CD14-positive monocyte (primary cell): ENCODE measurements around the gene C20orf141. TPM values are rescaled to one million over a fixed set of nuclear protein-coding genes. Genes with fewer than 3 reads are reported as not detected.

ENCODE experiments used
- DNase-seq, 3 donors: peaks; one replicate each; pipeline ENCODE4 v3.0.0-alpha.2; 2011 to 2022
- H2AFZ ChIP-seq: 2 replicates; pipeline ENCODE4 v1.6.0; 2012; ENCODE audit warnings: mild to moderate bottlenecking, low read depth, low read length, inconsistent platforms; ENCODE audit not compliant: insufficient read depth, poor library complexity, severe bottlenecking
- H3K27ac ChIP-seq, 2 donors: 1 replicate in 1 of 2; 2 replicates in 1 of 2; pipeline ENCODE4 v1.5.1; 2012 to 2013; ENCODE audit warnings: low read length in 2 of 2, control low read depth in 1 of 2, inconsistent platforms in 1 of 2, low read depth in 1 of 2, mild to moderate bottlenecking in 1 of 2
- H3K27me3 ChIP-seq, 2 donors: one replicate each; pipeline versions ENCODE4 v1.6.0 to v1.6.1; 2011 to 2013; ENCODE audit warnings: low read length in 2 of 2; ENCODE audit not compliant: control insufficient read depth in 2 of 2, insufficient read depth in 2 of 2
- H3K36me3 ChIP-seq, 2 donors: replicated peaks in 1 of 2; 1 replicate in 1 of 2; 2 replicates in 1 of 2; pipeline versions ENCODE4 v1.5.1 to v1.6.1; 2012 to 2013; ENCODE audit warnings: low read length in 2 of 2, control low read depth in 1 of 2, inconsistent platforms in 1 of 2, mild to moderate bottlenecking in 1 of 2; ENCODE audit not compliant: insufficient read depth in 2 of 2, control insufficient read depth in 1 of 2
- H3K4me1 ChIP-seq, 2 donors: 1 replicate in 1 of 2; 2 replicates in 1 of 2; pipeline versions ENCODE4 v1.5.1 to v1.6.1; 2012 to 2013; ENCODE audit warnings: low read length in 2 of 2, control low read depth in 1 of 2, inconsistent platforms in 1 of 2, mild to moderate bottlenecking in 1 of 2, moderate library complexity in 1 of 2; ENCODE audit not compliant: insufficient read depth in 2 of 2, control insufficient read depth in 1 of 2
- H3K4me2 ChIP-seq: replicated peaks from 2 replicates; pipeline ENCODE3; 2012; ENCODE audit warnings: low read length, moderate library complexity, mild to moderate bottlenecking; ENCODE audit not compliant: poor library complexity, severe bottlenecking; ENCODE audit errors: extremely low read depth
- H3K4me3 ChIP-seq, 3 experiments: fragments of 200-600 bp in 1 of 3; sonication (generic) in 1 of 3; replicated peaks in 1 of 3; 1 replicate in 2 of 3; 2 replicates in 1 of 3; pipeline ENCODE4 v1.5.1; 2011 to 2013; ENCODE audit warnings: low read length in 3 of 3, mild to moderate bottlenecking in 3 of 3, control low read depth in 2 of 3, low read depth in 2 of 3, inconsistent platforms in 1 of 3, moderate library complexity in 1 of 3
- H3K79me2 ChIP-seq: 2 replicates; pipeline ENCODE4 v1.6.0; 2012; ENCODE audit warnings: mild to moderate bottlenecking, control low read depth, inconsistent platforms, low read length, moderate library complexity; ENCODE audit not compliant: insufficient read depth
- H3K9ac ChIP-seq: 2 replicates; pipeline ENCODE4 v1.6.0; 2017; ENCODE audit warnings: low read length, mild to moderate bottlenecking; ENCODE audit not compliant: insufficient read depth, poor library complexity, severe bottlenecking
- H3K9me3 ChIP-seq, 2 donors: replicated peaks in 1 of 2; 1 replicate in 1 of 2; 2 replicates in 1 of 2; pipeline versions ENCODE4 v1.5.1 to v1.6.1; 2012 to 2013; ENCODE audit warnings: low read length in 2 of 2, control low read depth in 1 of 2; ENCODE audit not compliant: control insufficient read depth in 1 of 2, insufficient read depth in 1 of 2
- H4K20me1 ChIP-seq: 2 replicates; pipeline ENCODE4 v1.6.0; 2012; ENCODE audit warnings: mild to moderate bottlenecking, low read length, control low read depth, moderate library complexity; ENCODE audit not compliant: insufficient read depth
- H3K27ac Mint-ChIP-seq, 7 donors: one replicate each; pipeline ENCODE4 v1.8.0; 2020; ENCODE audit warnings: mild to moderate bottlenecking in 7 of 7, mixed read lengths in 7 of 7, moderate library complexity in 6 of 7, inconsistent platforms in 2 of 7
- H3K27me3 Mint-ChIP-seq, 3 donors: one replicate each; pipeline ENCODE4 v1.8.0; 2021 to 2022; ENCODE audit warnings: low read depth in 3 of 3, mild to moderate bottlenecking in 3 of 3, mixed read lengths in 3 of 3, moderate library complexity in 3 of 3, inconsistent platforms in 1 of 3
- H3K36me3 Mint-ChIP-seq, 2 donors: one replicate each; pipeline ENCODE4 v1.8.0; 2020; ENCODE audit warnings: mixed read lengths in 2 of 2, inconsistent platforms in 1 of 2, mild to moderate bottlenecking in 1 of 2
- H3K4me1 Mint-ChIP-seq: one replicate; pipeline ENCODE4 v1.8.0; 2020; ENCODE audit warnings: mild to moderate bottlenecking, mixed read lengths
- H3K4me3 Mint-ChIP-seq, 2 donors: one replicate each; pipeline ENCODE4 v1.8.0; 2020; ENCODE audit warnings: mild to moderate bottlenecking in 2 of 2, mixed read lengths in 2 of 2, moderate library complexity in 1 of 2
- H3K9me3 Mint-ChIP-seq, 7 donors: one replicate each; pipeline ENCODE4 v1.8.0; 2020 to 2022; ENCODE audit warnings: mixed read lengths in 7 of 7, mild to moderate bottlenecking in 6 of 7, moderate library complexity in 6 of 7, inconsistent platforms in 2 of 7
- CTCF ChIP-seq: fragments of 200-600 bp; IDR thresholded peaks from one replicate; pipeline ENCODE4 v1.8.0; 2022; ENCODE audit warnings: antibody characterized with exemption, mild to moderate bottlenecking
- WGBS: methylation state at CpG from one replicate; pipeline ENCODE4 v1.1.5; 2013; ENCODE audit warnings: missing lambda C conversion rate; ENCODE audit not compliant: insufficient coverage; 5-methylcytosine and 5-hydroxymethylcytosine counted together
- intact Hi-C, 2 donors: fragments of 100-400 bp; cut with micrococcal nuclease; formaldehyde crosslinking; loops; one replicate each; pipeline versions ENCODE4 v1.15.0 to v1.15.1; 2023
- polyA plus RNA-seq, 3 donors: library from polyadenylated mRNA; depleted of rRNA in 1 of 3; unstranded in 2 of 3; stranded (reverse) in 1 of 3; fragments of 300-500 nt in 2 of 3; fragments of >200 nt in 1 of 3; fragmentation: Illumina TruSeq in 2 of 3; gene quantifications; 1 replicate in 2 of 3; 2 replicates in 1 of 3; pipeline ENCODE4 v1.2.3, GENCODE V29; 2012 to 2021

Gene C20orf141
- polyA plus RNA-seq, 3 donors, result not detected

DNA sequence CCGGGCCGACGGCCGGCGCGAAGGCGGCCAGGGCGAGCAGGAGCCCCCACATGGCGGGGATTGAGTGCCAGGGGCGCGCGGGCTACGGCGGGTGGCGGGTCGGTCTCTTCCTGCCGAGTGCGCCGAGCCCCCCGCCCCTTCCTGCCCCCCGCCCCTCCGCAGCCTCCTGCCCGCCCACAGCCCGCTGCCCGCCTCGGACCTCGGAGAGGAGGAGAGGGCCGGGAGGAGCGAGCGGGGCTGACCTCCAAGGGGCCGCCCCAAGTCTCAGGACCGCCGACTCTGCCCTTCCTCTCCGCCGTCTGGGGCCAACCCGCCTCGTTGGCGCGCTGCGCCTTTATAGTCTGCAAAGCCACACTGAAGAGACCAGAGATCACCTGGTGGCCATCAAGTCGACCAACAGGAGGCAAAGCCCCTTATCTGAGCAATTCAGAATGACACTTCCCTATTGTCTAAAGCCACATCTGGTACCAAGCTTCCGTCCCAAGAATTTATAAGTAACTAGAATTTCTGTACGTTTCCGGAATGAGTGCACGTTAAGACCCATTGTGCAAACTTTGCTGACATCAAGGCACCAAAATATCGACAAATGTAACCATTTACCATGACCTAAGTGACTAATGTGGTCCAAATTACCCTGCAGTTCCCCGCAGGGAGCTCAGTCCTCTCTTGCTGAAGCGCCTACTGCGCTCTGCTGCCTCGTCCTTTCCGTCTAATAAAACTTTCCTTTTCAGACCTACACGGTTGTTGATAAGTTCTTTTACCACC, 14.1 kb upstream of the C20orf141 start, which contains the start of gene CPXM1:
TSS of gene CPXM1 (minus strand) at position 107 of the 765 bp plus-strand sequence. CDS start at position 52, 55 bp downstream.
- Mint-ChIP-seq H3K4me1 (peaks cover 29% of the 10 kb centered on the region), H3K9me3 (peaks cover 0 to 10% (median 5%) of the 10 kb centered on the region in 7 donors), H3K27me3 (peaks cover 51 to 62% (median 55%) of the 10 kb centered on the region in 3 donors), H3K4me3 (peak within 1 kb of the TSS; percentile 85 to 100), H3K27ac (peak within 1 kb of the TSS in 6 of 7 donors; percentile 32 to 86 (median 70)), H3K36me3 (peaks cover 3 to 8% of the 10 kb centered on the region in 2 donors)
- Histone ChIP-seq H3K9me3 (no peaks in the 10 kb centered on the region), H3K4me2 (peak within 1 kb of the TSS; percentile 85), H3K9ac (peak within 1 kb of the TSS; percentile 36), H3K79me2 (no peaks in the 10 kb centered on the region), H3K4me3 (peak within 1 kb of the TSS; percentile 35 to 77 (median 36)), H3K4me1 (peaks cover 23 to 26% of the 10 kb centered on the region in 2 donors), H3K27me3 (peaks cover 20 to 60% of the 10 kb centered on the region in 2 donors), H4K20me1 (no peaks in the 10 kb centered on the region), H3K27ac (no peak within 1 kb of the TSS), H3K36me3 (no peaks in the 10 kb centered on the region), H2AFZ (peak within 1 kb of the TSS; percentile 83)
- intact Hi-C loops, result no loop called here
- WGBS, result under 1% methylated on average over 39 of the region's 52 CpGs
- DNase-seq, result peak; percentile 31 to 61 (median 50)
- TF ChIP-seq CTCF, result peak; percentile 26

GRCh38 chr20:2801286-2801728, 13.5 kb upstream of the C20orf141 start:
- Histone ChIP-seq H3K27me3 (peaks cover 24 to 66% of the 10 kb centered on the region in 2 donors), H3K4me1 (peaks cover 23 to 26% of the 10 kb centered on the region in 2 donors), H3K79me2 (no peaks in the 10 kb centered on the region), H3K27ac (no peak overlapping the region), H4K20me1 (no peaks in the 10 kb centered on the region), H3K9ac (no peak overlapping the region), H3K4me2 (peak overlapping the region; percentile 85), H2AFZ (peak overlapping the region; percentile 52), H3K4me3 (peak overlapping the region in 1 of 3 experiments; percentile 77), H3K9me3 (no peaks in the 10 kb centered on the region), H3K36me3 (no peaks in the 10 kb centered on the region)
- H3K9me3 Mint-ChIP-seq, result peaks cover 0 to 12% (median 5%) of the 10 kb centered on the region in 7 donors
- peak overlapping the region in 5 of 7 donors; percentile 32 to 81 (median 61) for H3K27ac Mint-ChIP-seq
- no peak for TF ChIP-seq CTCF
- peaks cover 29% of the 10 kb centered on the region for H3K4me1 Mint-ChIP-seq
- intact Hi-C loops, result no loop called here
- H3K36me3 Mint-ChIP-seq, result peaks cover 3 to 8% of the 10 kb centered on the region in 2 donors
- H3K27me3 Mint-ChIP-seq, result peaks cover 57 to 68% (median 61%) of the 10 kb centered on the region in 3 donors
- peak in 1 of 3 donors; percentile 67 for DNase-seq
- WGBS, result under 1% methylated on average over 11 of the region's 13 CpGs
- H3K4me3 Mint-ChIP-seq, result peak overlapping the region; percentile 76 to 95
